Epithelial cell of esophagus (primary cell): ENCODE measurements around the gene TSPAN17.

ENCODE experiments used
- DNase-seq: peaks from one replicate; pipeline ENCODE4 v3.0.0; 2010; ENCODE audit warnings: low read depth
- H3K4me3 ChIP-seq: 2 replicates; pipeline ENCODE4 v1.5.1; 2011; ENCODE audit warnings: mild to moderate bottlenecking, low read length, control low read depth
- CTCF ChIP-seq: IDR thresholded peaks from 2 replicates; pipeline ENCODE4 v1.5.1; 2011; ENCODE audit warnings: low read depth, mild to moderate bottlenecking, low read length, control low read depth, inconsistent platforms; ENCODE audit not compliant: insufficient read depth; ENCODE audit errors: missing control alignments

The TSPAN17 gene

DNA sequence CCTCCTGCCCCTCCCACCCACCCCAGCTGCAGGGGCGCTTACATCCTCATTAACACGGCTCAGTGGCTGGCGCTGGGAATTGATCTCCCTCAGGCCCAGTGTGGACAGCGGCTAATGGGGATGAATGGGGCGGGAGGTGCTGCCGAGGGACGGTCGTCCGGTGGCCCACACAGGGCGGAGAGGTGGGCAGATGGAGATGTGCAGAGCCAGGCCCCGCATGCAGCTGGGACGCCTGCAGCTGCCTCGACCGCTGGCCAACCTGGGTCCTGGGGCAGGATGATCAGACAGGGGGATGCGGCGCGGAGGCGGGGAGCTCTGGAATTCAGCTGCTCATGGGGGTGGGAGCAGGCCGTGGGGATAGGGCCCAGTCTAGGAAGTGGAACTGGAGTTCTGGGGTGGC is 17.6 kb downstream of the TSPAN17 start:
- DNase-seq, result no peak
- no peak overlapping the region for H3K4me3 ChIP-seq
- no peak for TF ChIP-seq CTCF

DNA sequence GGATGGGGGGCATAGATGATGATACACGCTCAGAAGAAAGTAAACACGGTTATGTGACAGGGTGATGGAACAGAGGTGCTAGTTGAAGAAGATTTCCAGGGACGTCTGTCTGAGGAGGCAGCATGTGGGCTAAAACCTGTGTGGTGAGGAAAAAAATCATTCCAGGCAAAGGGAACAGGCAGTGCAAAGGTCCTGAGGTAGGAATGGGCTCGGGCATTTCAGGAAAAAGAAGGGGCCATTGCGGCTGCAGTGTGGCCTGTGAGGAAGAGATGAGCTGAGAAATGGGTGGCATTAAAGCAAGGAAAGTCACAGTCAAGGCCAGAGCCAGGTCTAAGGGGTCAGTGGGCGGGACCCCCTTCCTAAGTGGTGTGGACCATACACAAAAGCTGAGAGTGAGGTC is 18.2 kb downstream of the TSPAN17 start:
- H3K4me3 ChIP-seq, result no peak overlapping the region
- TF ChIP-seq CTCF, result no peak
- DNase-seq, result no peak

- no peak overlapping the region for H3K4me3 ChIP-seq
- no peak for TF ChIP-seq CTCF
- no peak for DNase-seq
Observed at GRCh38 chr5:176667637-176668036, 20.4 kb downstream of the TSPAN17 start.

DNA sequence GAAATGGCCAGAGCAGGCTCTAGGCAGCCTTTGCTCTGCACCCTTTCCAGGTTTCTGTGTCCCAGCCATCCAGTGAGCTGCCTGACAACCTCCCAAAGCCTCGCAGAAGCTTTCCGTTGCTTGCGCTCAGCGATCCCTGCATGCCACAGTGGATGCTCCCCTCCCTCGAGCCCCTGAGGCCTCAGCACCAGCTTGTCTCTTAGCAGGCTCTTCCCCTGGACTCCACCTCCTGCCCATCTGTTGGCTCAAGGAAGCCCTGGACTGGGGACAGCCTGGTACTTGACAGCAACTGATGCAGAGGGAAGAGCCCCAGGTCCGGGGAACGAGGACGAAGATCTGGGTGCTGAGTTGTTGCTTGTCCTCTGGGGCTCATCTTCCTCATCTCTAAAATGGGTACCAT is 23.2 kb downstream of the TSPAN17 start:
- TF ChIP-seq CTCF, result no peak
- no peak overlapping the region for H3K4me3 ChIP-seq
- DNase-seq, result no peak

DNA sequence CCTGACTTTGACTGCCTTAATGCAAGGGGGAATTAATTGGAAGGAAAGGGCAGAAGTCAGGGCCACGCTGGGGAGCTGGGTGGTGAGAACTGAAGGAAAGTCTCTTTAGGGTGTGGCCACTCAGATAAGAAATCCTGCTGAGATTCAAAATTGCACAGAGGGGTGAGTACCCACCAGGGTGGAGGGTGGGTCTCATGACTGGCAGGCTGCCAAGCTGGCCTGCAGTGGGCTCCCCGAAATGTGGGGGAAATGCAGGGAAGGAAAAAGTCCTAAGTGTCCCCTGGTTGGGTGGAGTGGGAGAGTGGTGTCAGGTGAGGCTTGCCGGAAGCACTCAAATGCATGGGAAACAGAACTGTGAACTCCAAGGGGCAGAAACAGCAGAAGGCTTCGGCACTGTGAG is 24.1 kb downstream of the TSPAN17 start:
- TF ChIP-seq CTCF, result no peak
- no peak for DNase-seq
- no peak overlapping the region for H3K4me3 ChIP-seq

DNA sequence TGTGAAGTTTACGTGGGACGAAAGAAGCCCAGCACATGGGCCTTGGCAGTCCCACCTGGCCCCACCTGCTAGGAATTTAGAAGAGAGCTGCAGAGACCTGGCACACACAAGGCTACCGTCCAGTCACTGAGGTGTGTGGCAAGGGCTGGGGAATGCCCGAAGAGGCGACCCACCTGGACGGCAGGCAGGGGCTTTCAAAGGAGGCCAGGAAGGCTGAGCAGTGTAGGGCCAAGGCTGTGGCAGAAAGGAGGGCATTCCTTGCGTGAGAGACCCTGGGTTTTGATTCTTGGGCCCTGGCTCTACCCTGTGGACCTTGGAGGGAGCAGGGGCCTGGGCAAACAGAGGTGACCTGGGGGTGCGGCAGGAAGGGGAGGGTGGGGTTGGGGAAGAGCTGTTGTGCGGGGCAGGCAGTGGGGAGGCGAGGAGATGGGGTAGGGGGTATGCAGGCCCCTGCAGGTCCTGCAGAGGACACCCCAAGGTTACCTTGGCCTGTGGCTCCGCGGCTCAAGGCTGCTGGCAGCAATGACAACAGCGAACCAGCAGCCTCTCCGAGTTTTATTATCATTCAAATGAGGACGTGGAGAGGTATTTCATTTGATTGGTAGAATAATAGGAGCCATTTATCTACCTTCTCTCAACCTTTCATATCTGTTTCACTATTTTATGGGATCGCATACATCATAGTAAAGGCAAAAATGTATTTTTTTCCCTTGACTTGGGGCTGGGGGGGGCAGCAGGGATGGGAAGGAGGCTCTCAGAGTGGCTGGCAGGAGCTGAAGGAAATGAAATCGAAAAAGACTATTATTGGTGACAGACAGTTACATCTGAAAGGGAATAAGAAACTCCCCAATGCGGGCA is 24.8 kb downstream of the TSPAN17 start:
- H3K4me3 ChIP-seq, result no peak overlapping the region
- no peak for TF ChIP-seq CTCF
- DNase-seq, result no peak
